ENCODE data around the gene LHX5.

- no peak for TF ChIP-seq POLR2A (IDR thresholded peaks at IDR 0.05)
- no peak for TF ChIP-seq CTCF (IDR thresholded peaks at IDR 0.05)
Observed at GRCh38 chr12:113515082-113515856, 43.6 kb upstream of the LHX5 start.

All from uterus (tissue), 2 donors.